ENCODE measurements around the gene HMGB3.

GRCh38 chrX:151015684-151016083, 32.5 kb downstream of the HMGB3 start:
- TF ChIP-seq CTCF (IDR thresholded peaks at IDR 0.05) (no peak), POLR2A (IDR thresholded peaks at IDR 0.05) (no peak)
